H1 (cell line): ENCODE results near the gene RAP1A. TPM values are rescaled to one million over a fixed set of nuclear protein-coding genes. Genes with fewer than 3 reads are reported as not detected.

ENCODE experiments used
- CREB1 ChIP-seq: IDR thresholded peaks from 2 replicates; pipeline ENCODE4 v1.6.1; 2012; ENCODE audit warnings: inconsistent platforms
- HDAC2 ChIP-seq, 2 experiments: fragments of 300-600 bp in 1 of 2; sonication (generic) in 1 of 2; IDR thresholded peaks; 2 replicates each; pipeline ENCODE4 v1.6.1; 2011 to 2012; ENCODE audit warnings: low read depth in 2 of 2, low read length in 2 of 2, mild to moderate bottlenecking in 2 of 2, moderate library complexity in 2 of 2, borderline replicate concordance in 1 of 2, inconsistent platforms in 1 of 2
- SP2 ChIP-seq: IDR thresholded peaks from 2 replicates; pipeline ENCODE4 v1.6.1; 2012; ENCODE audit warnings: mild to moderate bottlenecking, low read length, inconsistent platforms
- SUZ12 ChIP-seq: fragments of 200-600 bp; sonication (generic); IDR thresholded peaks from 2 replicates; pipeline ENCODE4 v1.6.1; 2012; ENCODE audit warnings: mild to moderate bottlenecking, inconsistent platforms, low read length, moderate library complexity, mixed read lengths
- polyA plus RNA-seq, 7 experiments: library from polyadenylated mRNA; depleted of rRNA in 3 of 7; stranded (reverse) in 5 of 7; unstranded in 2 of 7; fragments of >200 nt in 5 of 7; fragments of 200-250 nt in 2 of 7; gene quantifications; 1 replicate in 5 of 7; 2 replicates in 1 of 7; 4 replicates in 1 of 7; pipeline versions ENCODE4 v1.2.1 to v1.2.3, GENCODE V29; 2011 to 2013; ENCODE audit warnings: missing spikeins in 2 of 7, mixed read lengths in 2 of 7
- total RNA-seq: library from RNA; stranded (reverse); fragmentation: NEBNext Ultra II Directional; extraction: Animal tissue kit (Norgen Biotek cat#: 25700); gene quantifications from 2 replicates; pipeline ENCODE4 v1.2.1, GENCODE V29; 2021

RAP1A gene
- total and polyA plus RNA-seq, 2 of the 8 experiments (the other 6 are each of a cell fraction or from before 2014, with no cell fraction given) = 10.9 to 35.8 TPM

GRCh38 chr1:111699268-111699667, 79.7 kb downstream of the RAP1A start (continued):
- TF ChIP-seq SUZ12 (no peak), CREB1 (no peak), HDAC2 (IDR thresholded peaks at IDR 0.05; ENCODE audit: borderline replicate concordance in 1 of 2, low read depth in 2 of 2, low read length in 2 of 2) (no peak), SP2 (no peak)
- TF ChIP-seq, all 59 proteins: peak for 0
